H9 (cell line): ENCODE results near the gene RESP18. TPM values are rescaled to one million over a fixed set of nuclear protein-coding genes. Genes with fewer than 3 reads are reported as not detected.

Experiments
- DNase-seq: peaks from one replicate; pipeline ENCODE4 v3.0.0-alpha.2; 2017
- H2AFZ ChIP-seq: one replicate; pipeline ENCODE4 v1.6.1; 2013; ENCODE audit warnings: mild to moderate bottlenecking, low read length, control low read depth, moderate library complexity
- H2AK5ac ChIP-seq: 2 replicates; pipeline ENCODE4 v1.6.1; 2013; ENCODE audit warnings: low read length, control low read depth, mixed read lengths; ENCODE audit not compliant: insufficient read length
- H2BK120ac ChIP-seq: one replicate; pipeline ENCODE4 v1.6.1; 2013; ENCODE audit warnings: low read depth, mild to moderate bottlenecking, low read length, control low read depth, inconsistent platforms; ENCODE audit not compliant: poor library complexity, severe bottlenecking
- H2BK12ac ChIP-seq: 2 replicates; pipeline ENCODE4 v1.6.1; 2013; ENCODE audit warnings: low read length, control low read depth, mixed read lengths, low read depth; ENCODE audit not compliant: insufficient read length
- H2BK15ac ChIP-seq: 2 replicates; pipeline ENCODE4 v1.6.1; 2013; ENCODE audit warnings: low read depth, low read length, control low read depth
- H2BK20ac ChIP-seq: one replicate; pipeline ENCODE4 v1.6.1; 2013; ENCODE audit warnings: low read depth, mild to moderate bottlenecking, low read length, control low read depth, inconsistent platforms; ENCODE audit not compliant: poor library complexity, severe bottlenecking
- H2BK5ac ChIP-seq: 2 replicates; pipeline ENCODE4 v1.6.1; 2013; ENCODE audit warnings: low read length, control low read depth, mixed read lengths; ENCODE audit not compliant: insufficient read length
- H3K14ac ChIP-seq: 2 replicates; pipeline ENCODE4 v1.6.1; 2013; ENCODE audit warnings: low read length, control low read depth; ENCODE audit not compliant: insufficient read depth
- H3K18ac ChIP-seq: 2 replicates; pipeline ENCODE4 v1.6.1; 2013; ENCODE audit warnings: low read depth, mild to moderate bottlenecking, mixed read lengths, low read length, control low read depth; ENCODE audit not compliant: insufficient read length
- H3K23ac ChIP-seq: 2 replicates; pipeline ENCODE4 v1.6.1; 2013; ENCODE audit warnings: low read length, control low read depth, mixed read lengths, low read depth; ENCODE audit not compliant: insufficient read length
- H3K23me2 ChIP-seq: 2 replicates; pipeline ENCODE4 v1.6.1; 2013; ENCODE audit warnings: low read depth, mild to moderate bottlenecking, mixed read lengths, low read length, control low read depth; ENCODE audit not compliant: insufficient read length, poor library complexity, severe bottlenecking
- H3K27ac ChIP-seq: 2 replicates; pipeline ENCODE4 v1.5.1; 2013; ENCODE audit warnings: low read length, control low read depth, mixed read lengths, low read depth; ENCODE audit not compliant: insufficient read length
- H3K27me3 ChIP-seq: 2 replicates; pipeline ENCODE4 v1.6.1; 2013; ENCODE audit warnings: low read length, control low read depth, inconsistent platforms; ENCODE audit not compliant: insufficient read depth
- H3K4ac ChIP-seq: 2 replicates; pipeline ENCODE4 v1.6.1; 2013; ENCODE audit warnings: low read depth, mild to moderate bottlenecking, control low read depth, inconsistent platforms, low read length, moderate library complexity
- H3K4me1 ChIP-seq: 2 replicates; pipeline ENCODE4 v1.6.1; 2013; ENCODE audit warnings: low read length, control low read depth, inconsistent platforms; ENCODE audit not compliant: insufficient read depth
- H3K4me2 ChIP-seq: 2 replicates; pipeline ENCODE4 v1.6.1; 2013; ENCODE audit warnings: low read length, control low read depth, mixed read lengths; ENCODE audit not compliant: insufficient read length, insufficient read depth
- H3K56ac ChIP-seq: 2 replicates; pipeline ENCODE4 v1.6.1; 2013; ENCODE audit warnings: low read depth, mild to moderate bottlenecking, mixed read lengths, low read length, control low read depth; ENCODE audit not compliant: insufficient read length
- H3K79me1 ChIP-seq: 2 replicates; pipeline ENCODE4 v1.6.1; 2013; ENCODE audit warnings: low read depth, mild to moderate bottlenecking, moderate library complexity, low read length, control low read depth, inconsistent platforms; ENCODE audit not compliant: insufficient read depth, poor library complexity, severe bottlenecking
- H3K79me2 ChIP-seq: 2 replicates; pipeline ENCODE4 v1.6.1; 2013; ENCODE audit warnings: low read length, control low read depth, inconsistent platforms; ENCODE audit not compliant: insufficient read depth
- H3K9ac ChIP-seq: 2 replicates; pipeline ENCODE4 v1.6.1; 2013; ENCODE audit warnings: low read length, control low read depth, mixed read lengths; ENCODE audit not compliant: insufficient read length; ENCODE audit errors: extremely low read depth
- H3K9me3 ChIP-seq: one replicate; pipeline ENCODE4 v1.6.1; 2013; ENCODE audit warnings: low read depth, low read length, inconsistent platforms; ENCODE audit not compliant: control insufficient read depth
- H3T11ph ChIP-seq: one replicate; pipeline ENCODE4 v1.6.1; 2013; ENCODE audit warnings: mild to moderate bottlenecking, low read length, control low read depth, inconsistent platforms
- H4K20me1 ChIP-seq: one replicate; pipeline ENCODE4 v1.6.1; 2013; ENCODE audit not compliant: control insufficient read depth, insufficient read length, insufficient read depth
- H4K5ac ChIP-seq: 2 replicates; pipeline ENCODE4 v1.6.1; 2013; ENCODE audit warnings: low read depth, mild to moderate bottlenecking, mixed read lengths, low read length, control low read depth; ENCODE audit not compliant: insufficient read length
- H4K8ac ChIP-seq: replicated peaks from 2 replicates; pipeline ENCODE4 v1.6.1; 2013; ENCODE audit warnings: low read length, control low read depth, mixed read lengths, low read depth; ENCODE audit not compliant: insufficient read length
- H4K91ac ChIP-seq: 2 replicates; pipeline ENCODE4 v1.6.1; 2013; ENCODE audit warnings: low read depth, mild to moderate bottlenecking, moderate library complexity, mixed read lengths, low read length, control low read depth; ENCODE audit not compliant: insufficient read length
- H3K27ac Mint-ChIP-seq, 3 experiments: 2 replicates in 2 of 3; 3 replicates in 1 of 3; pipeline ENCODE4 v1.8.0; 2020 to 2021; ENCODE audit warnings: mixed read lengths in 3 of 3, mild to moderate bottlenecking in 1 of 3, moderate library complexity in 1 of 3
- H3K27me3 Mint-ChIP-seq: 2 replicates; pipeline ENCODE4 v1.8.0; 2021; ENCODE audit warnings: low read depth, mild to moderate bottlenecking, moderate library complexity, mixed read lengths
- H3K36me3 Mint-ChIP-seq, 3 experiments: 2 replicates in 2 of 3; 3 replicates in 1 of 3; pipeline ENCODE4 v1.8.0; 2020 to 2021; ENCODE audit warnings: low read depth in 3 of 3, mixed read lengths in 3 of 3; ENCODE audit not compliant: insufficient read depth in 1 of 3
- H3K4me1 Mint-ChIP-seq, 2 experiments: 2 replicates each; pipeline ENCODE4 v1.8.0; 2020; ENCODE audit warnings: mixed read lengths in 2 of 2
- H3K4me3 Mint-ChIP-seq, 2 experiments: 2 replicates in 1 of 2; 3 replicates in 1 of 2; pipeline ENCODE4 v1.8.0; 2020 to 2021; ENCODE audit warnings: mild to moderate bottlenecking in 2 of 2, mixed read lengths in 2 of 2, moderate library complexity in 1 of 2
- H3K9me3 Mint-ChIP-seq, 2 experiments: 2 replicates in 1 of 2; 3 replicates in 1 of 2; pipeline ENCODE4 v1.8.0; 2020; ENCODE audit warnings: mild to moderate bottlenecking in 2 of 2, mixed read lengths in 2 of 2, moderate library complexity in 1 of 2
- CTCF ChIP-seq: fragments of 200-600 bp; sonication (generic); conservative IDR thresholded peaks from 3 replicates; pipeline ENCODE4 v1.8.0; 2021; ENCODE audit warnings: antibody characterized with exemption, mild to moderate bottlenecking
- WGBS: extraction: QIAGEN DNeasy Blood & Tissue Kit; methylation state at CpG from one replicate; pipeline ENCODE4 v1.1.7; 2013; ENCODE audit warnings: missing lambda C conversion rate, low lambda C conversion rate, mixed read lengths; ENCODE audit not compliant: insufficient read length; ENCODE audit errors: extremely low coverage; 5-methylcytosine and 5-hydroxymethylcytosine counted together
- total RNA-seq: library from RNA; stranded (reverse); gene quantifications from 2 replicates; pipeline ENCODE4 v1.2.1, GENCODE V29; 2021

Gene RESP18
- total RNA-seq, 1 experiment from 2014 or later: not detected

- Histone ChIP-seq H3K27ac (no peak overlapping the region), H2BK12ac (no peak overlapping the region), H4K20me1 (no peaks in the 10 kb centered on the region), H2AK5ac (no peak overlapping the region), H3K18ac (no peak overlapping the region), H4K91ac (no peak overlapping the region), H3K4ac (no peak overlapping the region), H3K79me2 (no peaks in the 10 kb centered on the region), H3T11ph (no peak overlapping the region), H3K23me2 (peaks cover 3% of the 10 kb centered on the region), H3K9ac (no peak overlapping the region), H3K23ac (no peak overlapping the region), H2AFZ (no peak overlapping the region), H2BK120ac (no peak overlapping the region), H4K5ac (no peak overlapping the region), H3K56ac (no peak overlapping the region), H3K4me2 (no peak overlapping the region), H3K4me1 (no peaks in the 10 kb centered on the region), H2BK20ac (no peak overlapping the region), H4K8ac (no peak overlapping the region), H3K79me1 (no peaks in the 10 kb centered on the region), H3K14ac (no peak overlapping the region), H2BK15ac (no peak overlapping the region), H2BK5ac (no peak overlapping the region), H3K9me3 (no peaks in the 10 kb centered on the region), H3K27me3 (peaks cover 23% of the 10 kb centered on the region; the same call in 1 of the 2 replicates)
- no peak for TF ChIP-seq CTCF
- DNase-seq: no peak
- peaks cover 0 to 1% (median 0%) of the 10 kb centered on the region in 3 experiments; a peak in 1 of 7 replicates for H3K36me3 Mint-ChIP-seq
- peaks cover 16% of the 10 kb centered on the region in 2 experiments for H3K4me1 Mint-ChIP-seq
- no CpG with 5 or more reads among the region's 2 CpGs for WGBS
- no peak overlapping the region for H3K27ac Mint-ChIP-seq
- no peak overlapping the region for H3K4me3 Mint-ChIP-seq
- no peaks in the 10 kb centered on the region; a peak in 1 of 5 replicates for H3K9me3 Mint-ChIP-seq
- peaks cover 75% of the 10 kb centered on the region for H3K27me3 Mint-ChIP-seq
Observed at GRCh38 chr2:219334076-219334475, 1.5 kb upstream of the RESP18 start.
